Thoracic aorta (tissue), 2 donors: ENCODE measurements around the gene RAD51AP1. TPM values are rescaled to one million over a fixed set of nuclear protein-coding genes. Genes with fewer than 3 reads are reported as not detected.

Experiments
- ATAC-seq: fragments of 150-250 bp; one replicate; pipeline ENCODE4 v1.8.0; 2017; ENCODE audit warnings: low read depth; ENCODE audit not compliant: insufficient number of reproducible peaks, low FRiP score
- DNase-seq: peaks from one replicate; pipeline ENCODE4 v3.0.0-alpha.2; 2020; ENCODE audit warnings: low spot score
- H3K27ac ChIP-seq, 2 donors: fragments of 200-600 bp; sonication (generic); 1 replicate in 1 of 2; 2 replicates in 1 of 2; pipeline ENCODE4 v1.5.1; 2016; ENCODE audit warnings: mild to moderate bottlenecking in 2 of 2, moderate library complexity in 2 of 2
- H3K27me3 ChIP-seq: fragments of 200-600 bp; sonication (generic); replicated peaks from 2 replicates; pipeline ENCODE4 v1.6.0; 2016; ENCODE audit warnings: mild to moderate bottlenecking; ENCODE audit not compliant: insufficient read depth
- H3K36me3 ChIP-seq: fragments of 200-600 bp; sonication (generic); one replicate; pipeline ENCODE4 v1.5.1; 2016
- H3K4me1 ChIP-seq, 2 donors: fragments of 200-600 bp; sonication (generic); 1 replicate in 1 of 2; 2 replicates in 1 of 2; pipeline versions ENCODE4 v1.5.1 to v1.6.0; 2016; ENCODE audit warnings: low read depth in 2 of 2, mild to moderate bottlenecking in 1 of 2; ENCODE audit not compliant: control insufficient read depth in 1 of 2
- H3K4me3 ChIP-seq: fragments of 200-600 bp; sonication (generic); 2 replicates; pipeline ENCODE4 v1.5.1; 2016; ENCODE audit warnings: mild to moderate bottlenecking
- H3K9me3 ChIP-seq: fragments of 200-600 bp; sonication (generic); 2 replicates; pipeline ENCODE4 v1.5.1; 2016
- CTCF ChIP-seq: fragments of 200-600 bp; sonication (generic); IDR thresholded peaks from one replicate; pipeline ENCODE4 v1.5.1; 2019; ENCODE audit warnings: antibody characterized with exemption
- total RNA-seq, 2 donors: library from RNA; depleted of rRNA; stranded (reverse); fragments of >200 nt; gene quantifications; one replicate each; pipeline versions ENCODE4 v1.1.0 to v1.2.3, GENCODE V29; 2016

RAD51AP1 gene
- total RNA-seq, 2 donors from 2014 or later, result 10.2 TPM; not detected in 1

- no peak for TF ChIP-seq CTCF
- no peaks in the 10 kb centered on the region for H3K4me1 ChIP-seq
- no peaks in the 10 kb centered on the region for H3K27me3 ChIP-seq
- ATAC-seq, result no peak
- no peak for DNase-seq
- H3K9me3 ChIP-seq, result no peaks in the 10 kb centered on the region
- no peaks in the 10 kb centered on the region for H3K36me3 ChIP-seq
- H3K4me3 ChIP-seq, result no peak overlapping the region
- H3K27ac ChIP-seq, result no peak overlapping the region
These were observed 15.3 kb downstream of the RAD51AP1 start for GRCh38 chr12:4553943-4554342.

DNA sequence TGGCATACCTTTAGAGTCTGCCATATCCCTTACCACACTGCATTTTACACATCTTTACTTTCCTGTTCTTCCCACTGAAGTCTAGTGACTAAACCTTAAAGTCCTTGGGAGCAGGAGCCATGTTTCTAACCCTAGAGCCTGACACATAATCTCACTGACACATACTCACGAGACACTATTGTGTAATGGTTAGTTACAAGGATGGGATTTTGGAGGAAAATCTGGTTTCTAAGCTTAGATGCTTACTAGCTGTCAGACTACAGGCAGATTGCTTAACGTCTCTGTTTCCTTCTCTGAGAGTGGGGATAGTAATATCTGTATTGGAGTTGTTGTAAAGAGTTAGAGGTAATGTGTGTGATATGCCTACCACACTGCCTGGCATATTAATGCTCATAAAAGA lies 17.1 kb downstream of the RAD51AP1 start:
- no peaks in the 10 kb centered on the region for H3K9me3 ChIP-seq
- no peak overlapping the region for H3K4me3 ChIP-seq
- DNase-seq (no peak), ATAC-seq (no peak)
- H3K27ac ChIP-seq, result no peak overlapping the region
- no peaks in the 10 kb centered on the region for H3K36me3 ChIP-seq
- no peaks in the 10 kb centered on the region for H3K27me3 ChIP-seq
- no peaks in the 10 kb centered on the region for H3K4me1 ChIP-seq
- TF ChIP-seq CTCF, result no peak

GRCh38 chr12:4556735-4557530 lies 18.2 kb downstream of the RAD51AP1 start:
- no peak for ATAC-seq
- no peak overlapping the region for H3K4me3 ChIP-seq
- TF ChIP-seq CTCF, result no peak

DNA sequence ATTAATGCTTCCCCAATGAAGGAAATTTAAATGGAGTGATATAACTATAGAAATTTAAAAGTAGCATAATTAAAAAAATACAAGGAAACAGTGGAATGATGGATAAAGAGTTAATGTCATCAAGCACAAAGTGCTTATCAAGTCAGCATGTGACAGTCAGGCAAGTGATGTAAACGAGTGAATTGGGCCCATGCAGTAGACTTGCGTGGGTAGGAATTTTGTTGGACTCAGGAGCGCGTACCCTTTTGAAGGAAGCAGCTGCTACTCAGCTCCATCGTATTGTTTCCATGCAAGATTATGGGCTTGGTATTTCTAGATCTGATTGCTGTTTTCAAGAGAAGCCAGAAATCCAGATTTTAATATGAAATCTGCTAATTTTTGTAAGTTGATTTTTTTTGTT lies 18.9 kb downstream of the RAD51AP1 start:
- TF ChIP-seq CTCF, result no peak
- H3K4me3 ChIP-seq, result no peak overlapping the region
- ATAC-seq (no peak), DNase-seq (no peak)
- no peaks in the 10 kb centered on the region for H3K27me3 ChIP-seq
- H3K36me3 ChIP-seq, result no peaks in the 10 kb centered on the region
- H3K27ac ChIP-seq, result no peak overlapping the region
- H3K9me3 ChIP-seq, result no peaks in the 10 kb centered on the region
- H3K4me1 ChIP-seq, result peaks cover 3 to 4% of the 10 kb centered on the region in 2 donors

More at GRCh38 chr12:4556735-4557530, 18.2 kb downstream of the RAD51AP1 start:
- DNase-seq, result no peak
- Histone ChIP-seq H3K27me3 (no peaks in the 10 kb centered on the region), H3K4me1 (peaks cover 3 to 4% of the 10 kb centered on the region in 2 donors), H3K36me3 (no peaks in the 10 kb centered on the region), H3K9me3 (no peaks in the 10 kb centered on the region), H3K27ac (no peak overlapping the region)

- Histone ChIP-seq H3K36me3 (no peaks in the 10 kb centered on the region), H3K27ac (no peak overlapping the region), H3K27me3 (no peaks in the 10 kb centered on the region), H3K4me1 (peaks cover 3 to 4% of the 10 kb centered on the region in 2 donors), H3K4me3 (no peak overlapping the region), H3K9me3 (no peaks in the 10 kb centered on the region)
- ATAC-seq, result no peak
- TF ChIP-seq CTCF, result no peak
- no peak for DNase-seq
These were observed 19.5 kb downstream of the RAD51AP1 start for GRCh38 chr12:4558171-4558570.
